GM12801 (cell line): Measurements from ENCODE around the gene TCEAL7.

ENCODE experiments used
- CTCF ChIP-seq: IDR thresholded peaks from one replicate; pipeline ENCODE4 v1.5.1; 2011; ENCODE audit warnings: control low read depth; ENCODE audit not compliant: insufficient read length; ENCODE audit errors: extremely low read depth

Gene TCEAL7

GRCh38 chrX:103329991-103330390 is at the start of gene TCEAL7:
Gene TCEAL7 (plus strand): TSS chrX:103330239. CDS start chrX:103331404, 1,165 bp downstream.
- TF ChIP-seq CTCF: no peak

- no peak for TF ChIP-seq CTCF
Measured at GRCh38 chrX:103293118-103293517, 36.9 kb upstream of the TCEAL7 start.

GRCh38 chrX:103304705-103305104 is 25.3 kb upstream of the TCEAL7 start:
- no peak for TF ChIP-seq CTCF

- TF ChIP-seq CTCF: no peak
Measured at GRCh38 chrX:103309860-103310554, 20.0 kb upstream of the TCEAL7 start.

- no peak for TF ChIP-seq CTCF
Measured at GRCh38 chrX:103310555-103311398, 19.3 kb upstream of the TCEAL7 start, which contains the start of gene BEX2. Gene BEX2 (minus strand): TSS chrX:103310990. CDS start chrX:103309976, 1,014 bp downstream.

- TF ChIP-seq CTCF: no peak
Measured at GRCh38 chrX:103311399-103311780, 18.6 kb upstream of the TCEAL7 start.

- no peak for TF ChIP-seq CTCF
Measured at GRCh38 chrX:103330681-103331288, 746 bp downstream of the TCEAL7 start.
